MV-4-11 (cell line): ENCODE results near the gene ZGPAT.

ENCODE experiments used
- DNase-seq: peaks from one replicate; lab custom pipeline; 2025; lab: John Stamatoyannopoulos, UW

ZGPAT gene

GRCh38 chr20:63678667-63679465 lies 29.0 kb upstream of the ZGPAT start:
- DNase-seq, result no peak

- no peak for DNase-seq
Observed at GRCh38 chr20:63679799-63680305, 28.0 kb upstream of the ZGPAT start.

- DNase-seq, result no peak
Observed at GRCh38 chr20:63680427-63680826, 27.4 kb upstream of the ZGPAT start.

DNA sequence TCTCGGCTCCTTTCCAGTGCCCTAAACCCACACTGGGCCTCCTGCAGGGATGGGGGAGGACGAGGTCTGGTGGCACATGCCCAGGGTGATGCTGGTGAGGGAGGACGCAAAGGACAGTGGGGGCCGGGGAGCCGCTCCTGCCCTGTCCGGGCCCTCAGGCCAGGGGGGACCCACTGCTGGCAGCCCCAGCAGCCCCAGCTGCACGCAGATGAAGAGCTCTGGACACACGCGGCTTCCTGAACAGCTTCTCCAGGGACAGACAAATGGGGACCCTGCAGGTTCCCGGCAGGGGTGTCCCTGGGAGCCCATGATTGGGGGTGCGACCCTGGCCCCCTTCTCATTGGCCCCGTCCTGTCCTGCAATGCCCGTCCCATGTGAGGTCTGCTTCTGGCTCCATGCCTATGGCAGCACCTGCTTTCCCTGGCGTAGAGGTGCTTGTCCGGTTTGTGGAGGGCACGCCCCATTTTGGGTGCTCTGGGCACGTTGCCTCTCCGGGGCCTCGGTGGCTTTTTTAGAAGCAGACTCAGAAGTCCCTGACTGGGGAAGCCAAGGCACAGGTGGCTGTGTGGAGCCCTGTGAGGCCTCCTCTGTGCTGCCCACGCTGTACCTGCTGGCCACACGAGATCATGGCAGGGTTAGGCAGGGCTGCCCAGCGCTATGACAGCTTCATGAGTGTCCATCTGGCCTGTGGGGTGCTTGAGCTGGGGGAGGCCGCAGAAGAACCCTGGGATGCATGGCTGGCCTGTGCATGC lies 26.8 kb upstream of the ZGPAT start:
- DNase-seq, result no peak

- DNase-seq, result no peak
Observed at GRCh38 chr20:63681609-63682142, 26.2 kb upstream of the ZGPAT start.

- peak; percentile 88 for DNase-seq
Observed at GRCh38 chr20:63682384-63683139, 25.3 kb upstream of the ZGPAT start.

GRCh38 chr20:63685269-63686026 lies 22.4 kb upstream of the ZGPAT start:
- DNase-seq, result no peak

GRCh38 chr20:63686094-63686491 lies 21.7 kb upstream of the ZGPAT start:
- DNase-seq, result no peak

- DNase-seq, result peak; percentile 82
Observed at GRCh38 chr20:63686492-63687321, 21.1 kb upstream of the ZGPAT start.

DNA sequence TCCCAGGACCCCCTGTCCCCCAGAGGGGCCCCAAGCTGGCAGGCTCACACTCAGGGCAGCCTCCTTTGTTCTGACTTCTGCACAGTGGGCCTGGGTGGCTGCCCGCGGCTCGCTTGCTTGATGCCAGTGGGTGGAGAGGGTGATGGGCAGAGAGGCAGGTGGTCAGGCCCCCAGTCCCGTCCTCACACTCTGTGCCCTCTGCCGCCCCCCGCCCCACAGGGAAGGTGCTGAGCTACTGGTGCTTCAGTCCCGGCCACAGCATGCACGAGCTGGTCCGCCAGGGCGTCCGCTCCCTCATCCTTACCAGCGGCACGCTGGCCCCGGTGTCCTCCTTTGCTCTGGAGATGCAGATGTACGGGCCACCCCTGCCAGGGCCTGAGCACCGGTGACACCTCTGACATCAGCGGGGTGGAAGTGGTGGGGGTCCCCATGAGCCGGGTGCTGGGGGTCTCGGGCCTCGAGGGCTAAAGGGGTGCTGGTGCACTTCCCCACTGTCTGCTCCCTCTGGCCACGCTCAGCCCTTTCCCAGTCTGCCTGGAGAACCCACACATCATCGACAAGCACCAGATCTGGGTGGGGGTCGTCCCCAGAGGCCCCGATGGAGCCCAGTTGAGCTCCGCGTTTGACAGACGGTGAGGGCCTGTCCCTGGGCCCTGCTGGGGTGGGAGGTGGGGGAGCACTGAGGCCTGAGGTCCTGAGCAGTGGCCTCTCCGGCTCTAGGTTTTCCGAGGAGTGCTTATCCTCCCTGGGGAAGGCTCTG lies 20.2 kb upstream of the ZGPAT start:
- no peak for DNase-seq

GRCh38 chr20:63688228-63689045 lies 19.4 kb upstream of the ZGPAT start:
- DNase-seq, result no peak

DNA sequence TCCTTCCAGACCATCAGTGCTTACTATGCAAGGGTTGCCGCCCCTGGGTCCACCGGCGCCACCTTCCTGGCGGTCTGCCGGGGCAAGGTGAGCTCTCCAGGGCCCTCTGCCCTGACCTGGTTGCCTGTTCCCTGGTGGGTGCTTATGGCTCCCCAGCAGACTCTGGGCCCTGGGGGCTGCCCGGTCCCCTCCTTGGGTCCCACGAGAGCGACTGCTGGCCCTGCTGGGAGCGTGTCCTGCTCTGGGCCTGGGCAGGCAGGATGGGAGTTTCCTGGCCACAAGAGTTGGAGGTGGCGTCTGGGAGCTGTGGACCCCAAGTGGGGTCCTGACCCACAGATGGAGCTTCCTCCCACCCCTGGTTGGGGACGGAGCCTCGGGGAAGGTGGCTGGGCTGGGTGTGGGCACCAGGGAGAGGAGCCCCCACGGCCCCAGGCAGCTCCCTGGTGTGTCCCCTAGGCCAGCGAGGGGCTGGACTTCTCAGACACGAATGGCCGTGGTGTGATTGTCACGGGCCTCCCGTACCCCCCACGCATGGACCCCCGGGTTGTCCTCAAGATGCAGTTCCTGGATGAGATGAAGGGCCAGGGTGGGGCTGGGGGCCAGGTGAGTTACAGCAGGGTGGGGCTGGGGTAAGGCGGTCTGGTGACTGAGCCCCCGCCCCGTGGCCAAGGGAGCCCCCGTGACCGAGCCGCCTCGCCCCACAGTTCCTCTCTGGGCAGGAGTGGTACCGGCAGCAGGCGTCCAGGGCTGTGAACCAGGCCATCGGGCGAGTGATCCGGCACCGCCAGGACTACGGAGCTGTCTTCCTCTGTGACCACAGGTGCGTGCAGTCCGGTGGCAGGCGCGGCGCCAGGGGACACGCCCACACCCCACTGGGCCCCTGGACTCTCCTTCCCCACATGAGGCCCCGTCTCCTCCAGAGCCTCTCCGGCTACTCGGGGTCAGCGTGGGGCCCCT lies 18.5 kb upstream of the ZGPAT start:
- DNase-seq, result no peak

- DNase-seq, result no peak
Observed at GRCh38 chr20:63690003-63690897, 17.6 kb upstream of the ZGPAT start.

GRCh38 chr20:63690898-63691710 lies 16.7 kb upstream of the ZGPAT start:
- no peak for DNase-seq

DNA sequence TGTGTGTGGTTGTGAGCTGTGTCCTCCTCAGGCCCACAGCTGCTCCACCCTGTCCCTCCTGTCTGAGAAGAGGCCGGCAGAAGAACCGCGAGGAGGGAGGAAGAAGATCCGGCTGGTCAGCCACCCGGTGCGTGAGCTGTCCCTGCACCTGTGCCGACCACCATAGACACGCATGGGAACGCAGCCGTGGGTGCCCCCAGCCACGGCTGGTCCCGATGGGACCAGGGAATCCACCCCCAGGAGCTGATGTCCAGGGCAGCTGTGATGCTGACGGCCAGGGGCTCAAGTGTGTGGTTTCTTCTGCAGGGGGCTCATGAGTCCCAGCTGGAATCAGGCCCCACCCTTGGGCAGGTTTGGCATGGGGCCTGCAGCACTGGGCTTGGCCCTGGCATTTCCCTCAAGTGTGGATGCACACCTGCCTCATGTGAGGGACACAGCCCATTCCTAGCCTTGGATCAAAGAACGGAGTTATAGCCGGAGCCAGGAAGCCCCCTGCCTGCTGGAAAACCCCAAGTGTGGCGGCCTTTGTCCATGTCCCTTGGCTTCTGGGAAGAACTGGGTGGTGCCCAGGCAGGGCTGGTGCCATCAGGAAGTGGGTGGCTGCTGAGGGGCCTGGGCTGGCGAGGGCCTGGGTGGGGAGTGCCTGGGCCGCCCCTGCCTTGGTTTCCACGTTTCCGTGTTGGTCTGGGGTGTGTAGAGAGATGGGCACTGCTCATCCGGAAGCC lies 16.0 kb upstream of the ZGPAT start:
- DNase-seq, result no peak
